Endothelial cell of umbilical vein (primary cell): ENCODE results near the gene GGT6. TPM values are rescaled to one million over a fixed set of nuclear protein-coding genes. Genes with fewer than 3 reads are reported as not detected.

ENCODE experiments used
- BruUV-seq: library from RNA; stranded (reverse); fragments of 400-500 nt; replicated peaks from 2 replicates; lab custom pipeline; 2021; lab: Mats Ljungman, UMichigan
- CTCF ChIA-PET: fragments of 300-600, 350-600 bp; sonication (Branson Sonifier 250); formaldehyde crosslinking; loops from one replicate; lab custom pipeline; 2021; ENCODE audit warnings: antibody characterized with exemption, inconsistent platforms; lab: Charles Lee
- POLR2A ChIA-PET: fragments of 300-600, 350-600 bp; sonication (Branson Sonifier 250); formaldehyde crosslinking; loops from one replicate; lab custom pipeline; 2021; ENCODE audit warnings: antibody characterized with exemption, inconsistent platforms; lab: Charles Lee
- DNase-seq: peaks from one replicate; pipeline ENCODE4 v3.0.0-alpha.2; 2011; ENCODE audit warnings: low read depth, low spot score
- FAIRE-seq: peaks from 2 replicates; lab custom pipeline; 2011; peaks lifted over from hg19 to GRCh38; lab: Jason Lieb, UNC
- H2AFZ ChIP-seq: 2 replicates; pipeline ENCODE4 v1.6.0; 2012; ENCODE audit warnings: low read depth, low read length, control low read depth, inconsistent platforms
- H3K27ac ChIP-seq: 2 replicates; pipeline ENCODE4 v1.5.1; 2011; ENCODE audit warnings: low read depth, mild to moderate bottlenecking, control low read depth, low read length, moderate library complexity; ENCODE audit not compliant: insufficient read depth
- H3K27me3 ChIP-seq, 2 experiments: 2 replicates each; pipeline versions ENCODE4 v1.6.0 to v1.6.1; 2011; ENCODE audit warnings: low read length in 2 of 2, mixed read lengths in 1 of 2; ENCODE audit not compliant: control insufficient read depth in 2 of 2, insufficient read depth in 2 of 2
- H3K36me3 ChIP-seq, 2 experiments: 2 replicates in 1 of 2; 3 replicates in 1 of 2; pipeline ENCODE4 v1.5.1; 2011; ENCODE audit warnings: low read length in 2 of 2, mild to moderate bottlenecking in 1 of 2, moderate library complexity in 1 of 2; ENCODE audit not compliant: control insufficient read depth in 2 of 2, insufficient read depth in 2 of 2; ENCODE audit errors: extremely low read depth in 1 of 2
- H3K4me1 ChIP-seq: 3 replicates; pipeline ENCODE4 v1.5.1; 2011; ENCODE audit warnings: mild to moderate bottlenecking, low read length; ENCODE audit not compliant: control insufficient read depth, insufficient read depth; ENCODE audit errors: extremely low read depth
- H3K4me2 ChIP-seq: 2 replicates; pipeline ENCODE4 v1.6.1; 2011; ENCODE audit warnings: low read length, control low read depth, mixed read lengths; ENCODE audit not compliant: insufficient read depth
- H3K4me3 ChIP-seq, 3 experiments: fragments of 200-600 bp in 1 of 3; sonication (generic), shearing (Covaris generic) in 1 of 3; replicated peaks in 1 of 3; 2 replicates each; pipeline ENCODE4 v1.5.1; 2011 to 2016; ENCODE audit warnings: control low read depth in 3 of 3, low read length in 3 of 3, mild to moderate bottlenecking in 2 of 3, inconsistent platforms in 1 of 3, low read depth in 1 of 3, moderate library complexity in 1 of 3; ENCODE audit not compliant: insufficient read depth in 1 of 3
- H3K79me2 ChIP-seq: 2 replicates; pipeline ENCODE4 v1.6.0; 2012; ENCODE audit warnings: low read length, inconsistent platforms; ENCODE audit not compliant: control insufficient read depth, insufficient read depth
- H3K9ac ChIP-seq: replicated peaks from 2 replicates; pipeline ENCODE3; 2011; ENCODE audit warnings: low read length, control low read depth; ENCODE audit not compliant: insufficient read depth; ENCODE audit errors: extremely low read depth
- H3K9me1 ChIP-seq: replicated peaks from 3 replicates; pipeline ENCODE4 v1.6.0; 2011; ENCODE audit warnings: mild to moderate bottlenecking, low read length; ENCODE audit not compliant: control insufficient read depth, insufficient read depth; ENCODE audit errors: extremely low read depth
- H3K9me3 ChIP-seq: replicated peaks from 2 replicates; pipeline ENCODE4 v1.5.1; 2012; ENCODE audit warnings: low read length, inconsistent platforms; ENCODE audit not compliant: control insufficient read depth, insufficient read depth
- H4K20me1 ChIP-seq: replicated peaks from 2 replicates; pipeline ENCODE3; 2011; ENCODE audit warnings: mild to moderate bottlenecking, low read length; ENCODE audit not compliant: control insufficient read depth, insufficient read depth; ENCODE audit errors: extremely low read depth
- EZH2 ChIP-seq: IDR thresholded peaks from 2 replicates; pipeline ENCODE4 v1.6.1; 2012; ENCODE audit warnings: borderline replicate concordance, low read depth, mild to moderate bottlenecking, moderate library complexity, low read length, inconsistent platforms; ENCODE audit not compliant: severe bottlenecking
- JUN ChIP-seq: IDR thresholded peaks from 2 replicates; pipeline ENCODE4 v1.6.1; 2011; ENCODE audit warnings: borderline replicate concordance, low read depth; ENCODE audit not compliant: insufficient read length, insufficient read depth
- MYC ChIP-seq: IDR thresholded peaks from one replicate; pipeline ENCODE4 v1.6.1; 2011; ENCODE audit warnings: mild to moderate bottlenecking, low read depth, low read length
- POLR2AphosphoS5 ChIP-seq: IDR thresholded peaks from 2 replicates; pipeline ENCODE4 v1.6.1; 2012; ENCODE audit warnings: low read depth, mild to moderate bottlenecking, control low read depth, low read length, moderate library complexity; ENCODE audit not compliant: insufficient read depth
- dilution Hi-C: fragments of 300-500 bp; cut with MboI; formaldehyde crosslinking; loops from one replicate; pipeline ENCODE4 v1.15.0; 2019; ENCODE audit warnings: low sequenced_read_pairs; ENCODE audit not compliant: extremely low pct_ligation_motif_present
- intact Hi-C: fragments of 100-400 bp; cut with micrococcal nuclease; formaldehyde crosslinking; loops from one replicate; pipeline ENCODE4 v1.10.0; 2022
- polyA plus RNA-seq, 4 experiments: library from polyadenylated mRNA; depleted of rRNA in 3 of 4; stranded (reverse) in 3 of 4; unstranded in 1 of 4; fragments of >200 nt; gene quantifications; 2 replicates each; pipeline versions ENCODE4 v1.2.1 to v1.2.3, GENCODE V29; 2011 to 2012; ENCODE audit warnings: missing spikeins in 1 of 4
- total RNA-seq: library from RNA; stranded (reverse); gene quantifications from 2 replicates; pipeline ENCODE4 v1.2.3, GENCODE V29; 2021
- TF ChIP-seq, protein P1 (sequence below), 2 donors: IDR thresholded peaks; 1 replicate in 1 of 2; 2 replicates in 1 of 2; pipeline ENCODE4 v1.5.1; 2011; ENCODE audit warnings: low read length in 2 of 2, mild to moderate bottlenecking in 2 of 2, moderate library complexity in 2 of 2, control low read depth in 1 of 2, inconsistent platforms in 1 of 2, low read depth in 1 of 2; ENCODE audit not compliant: insufficient read depth in 1 of 2; ENCODE audit errors: extremely low read depth in 1 of 2
- TF ChIP-seq, protein P2 (sequence below): IDR thresholded peaks from 2 replicates; pipeline ENCODE4 v1.6.1; 2011; ENCODE audit not compliant: insufficient read depth, insufficient read length

The GGT6 gene
- total and polyA plus RNA-seq, 2 donors (not counting 3 experiments of a cell fraction or from before 2014, with no cell fraction given) = not detected

GRCh38 chr17:4573669-4574068 lies 13.3 kb upstream of the GGT6 start:
- Histone ChIP-seq H3K9ac (no peak overlapping the region), H3K36me3 (no peaks in the 10 kb centered on the region), H4K20me1 (no peaks in the 10 kb centered on the region), H3K9me3 (no peaks in the 10 kb centered on the region), H3K4me1 (no peaks in the 10 kb centered on the region), H3K9me1 (no peaks in the 10 kb centered on the region), H3K27ac (no peak overlapping the region), H3K27me3 (peaks cover 0 to 7% of the 10 kb centered on the region in 2 experiments), H3K79me2 (no peaks in the 10 kb centered on the region), H3K4me3 (no peak overlapping the region), H2AFZ (no peak overlapping the region), H3K4me2 (no peak overlapping the region)
- intact Hi-C loops = no loop called here
- DNase-seq (no peak), FAIRE-seq (no peak)
- ChIA-PET POLR2A (no interaction called here), CTCF (interaction anchor here (0.5 kb wide), 1 partner anchor 112 kb away, joined by 3 read pairs; no protein-coding TSS in a partner anchor)
- BruUV-seq = no TSS peak
- TF ChIP-seq JUN (no peak), MYC (no peak), EZH2 (no peak), POLR2AphosphoS5 (no peak)
- TF ChIP-seq, protein P1, sequence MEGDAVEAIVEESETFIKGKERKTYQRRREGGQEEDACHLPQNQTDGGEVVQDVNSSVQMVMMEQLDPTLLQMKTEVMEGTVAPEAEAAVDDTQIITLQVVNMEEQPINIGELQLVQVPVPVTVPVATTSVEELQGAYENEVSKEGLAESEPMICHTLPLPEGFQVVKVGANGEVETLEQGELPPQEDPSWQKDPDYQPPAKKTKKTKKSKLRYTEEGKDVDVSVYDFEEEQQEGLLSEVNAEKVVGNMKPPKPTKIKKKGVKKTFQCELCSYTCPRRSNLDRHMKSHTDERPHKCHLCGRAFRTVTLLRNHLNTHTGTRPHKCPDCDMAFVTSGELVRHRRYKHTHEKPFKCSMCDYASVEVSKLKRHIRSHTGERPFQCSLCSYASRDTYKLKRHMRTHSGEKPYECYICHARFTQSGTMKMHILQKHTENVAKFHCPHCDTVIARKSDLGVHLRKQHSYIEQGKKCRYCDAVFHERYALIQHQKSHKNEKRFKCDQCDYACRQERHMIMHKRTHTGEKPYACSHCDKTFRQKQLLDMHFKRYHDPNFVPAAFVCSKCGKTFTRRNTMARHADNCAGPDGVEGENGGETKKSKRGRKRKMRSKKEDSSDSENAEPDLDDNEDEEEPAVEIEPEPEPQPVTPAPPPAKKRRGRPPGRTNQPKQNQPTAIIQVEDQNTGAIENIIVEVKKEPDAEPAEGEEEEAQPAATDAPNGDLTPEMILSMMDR (IDR thresholded peaks at IDR 0.05; ENCODE audit: extremely low read depth in 1 of 2, insufficient read depth in 1 of 2, low read depth in 1 of 2, low read length in 2 of 2) = no peak
- TF ChIP-seq, protein P2, sequence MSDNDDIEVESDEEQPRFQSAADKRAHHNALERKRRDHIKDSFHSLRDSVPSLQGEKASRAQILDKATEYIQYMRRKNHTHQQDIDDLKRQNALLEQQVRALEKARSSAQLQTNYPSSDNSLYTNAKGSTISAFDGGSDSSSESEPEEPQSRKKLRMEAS = no peak
- dilution Hi-C loops = no loop called here
